ENCODE measurements around the gene LRP1. TPM values are rescaled to one million over a fixed set of nuclear protein-coding genes. Genes with fewer than 3 reads are reported as not detected.

LRP1 gene
- total RNA-seq, 1 donor from 2014 or later: 24.5 TPM

DNA sequence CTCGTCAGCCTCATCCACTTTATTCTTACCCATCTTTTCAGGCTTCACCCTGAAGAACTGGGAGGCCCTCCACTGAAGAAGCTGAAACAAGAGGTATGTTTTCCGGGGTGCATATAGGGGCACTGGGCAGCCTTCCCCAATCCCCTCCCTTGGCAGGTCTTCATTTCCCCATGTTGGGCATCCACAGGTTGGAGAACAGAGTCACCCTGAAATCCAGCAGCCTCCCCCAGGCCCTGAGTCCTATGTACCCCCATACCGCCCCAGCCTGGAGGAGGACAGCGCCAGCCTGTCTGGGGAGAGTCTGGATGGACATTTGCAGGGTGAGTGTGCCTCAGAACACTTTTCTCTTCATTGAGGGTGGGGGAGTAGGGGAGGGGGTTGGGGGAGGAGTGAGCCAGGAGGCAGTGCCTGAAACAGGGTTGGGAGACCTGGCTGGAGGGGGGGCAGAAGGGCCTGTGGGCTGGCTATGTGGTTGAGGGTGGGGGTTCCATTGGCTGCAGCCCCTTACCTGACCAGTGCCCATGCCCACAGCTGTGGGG is 35.3 kb upstream of the LRP1 start:
- Histone ChIP-seq H3K4me3 (ENCODE audit: low read depth, low read length) (no peak overlapping the region), H3K36me3 (ENCODE audit: control insufficient read depth, insufficient read depth, low read length) (peaks cover 33% of the 10 kb centered on the region), H3K27me3 (ENCODE audit: control insufficient read depth, insufficient read depth, low read length) (no peaks in the 10 kb centered on the region)
- DNase-seq (ENCODE audit: low read depth) (no peak), FAIRE-seq (no peak)
- TF ChIP-seq, protein P1, sequence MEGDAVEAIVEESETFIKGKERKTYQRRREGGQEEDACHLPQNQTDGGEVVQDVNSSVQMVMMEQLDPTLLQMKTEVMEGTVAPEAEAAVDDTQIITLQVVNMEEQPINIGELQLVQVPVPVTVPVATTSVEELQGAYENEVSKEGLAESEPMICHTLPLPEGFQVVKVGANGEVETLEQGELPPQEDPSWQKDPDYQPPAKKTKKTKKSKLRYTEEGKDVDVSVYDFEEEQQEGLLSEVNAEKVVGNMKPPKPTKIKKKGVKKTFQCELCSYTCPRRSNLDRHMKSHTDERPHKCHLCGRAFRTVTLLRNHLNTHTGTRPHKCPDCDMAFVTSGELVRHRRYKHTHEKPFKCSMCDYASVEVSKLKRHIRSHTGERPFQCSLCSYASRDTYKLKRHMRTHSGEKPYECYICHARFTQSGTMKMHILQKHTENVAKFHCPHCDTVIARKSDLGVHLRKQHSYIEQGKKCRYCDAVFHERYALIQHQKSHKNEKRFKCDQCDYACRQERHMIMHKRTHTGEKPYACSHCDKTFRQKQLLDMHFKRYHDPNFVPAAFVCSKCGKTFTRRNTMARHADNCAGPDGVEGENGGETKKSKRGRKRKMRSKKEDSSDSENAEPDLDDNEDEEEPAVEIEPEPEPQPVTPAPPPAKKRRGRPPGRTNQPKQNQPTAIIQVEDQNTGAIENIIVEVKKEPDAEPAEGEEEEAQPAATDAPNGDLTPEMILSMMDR (IDR thresholded peaks at IDR 0.05; ENCODE audit: insufficient read depth, low read length, severe bottlenecking): no peak

DNA sequence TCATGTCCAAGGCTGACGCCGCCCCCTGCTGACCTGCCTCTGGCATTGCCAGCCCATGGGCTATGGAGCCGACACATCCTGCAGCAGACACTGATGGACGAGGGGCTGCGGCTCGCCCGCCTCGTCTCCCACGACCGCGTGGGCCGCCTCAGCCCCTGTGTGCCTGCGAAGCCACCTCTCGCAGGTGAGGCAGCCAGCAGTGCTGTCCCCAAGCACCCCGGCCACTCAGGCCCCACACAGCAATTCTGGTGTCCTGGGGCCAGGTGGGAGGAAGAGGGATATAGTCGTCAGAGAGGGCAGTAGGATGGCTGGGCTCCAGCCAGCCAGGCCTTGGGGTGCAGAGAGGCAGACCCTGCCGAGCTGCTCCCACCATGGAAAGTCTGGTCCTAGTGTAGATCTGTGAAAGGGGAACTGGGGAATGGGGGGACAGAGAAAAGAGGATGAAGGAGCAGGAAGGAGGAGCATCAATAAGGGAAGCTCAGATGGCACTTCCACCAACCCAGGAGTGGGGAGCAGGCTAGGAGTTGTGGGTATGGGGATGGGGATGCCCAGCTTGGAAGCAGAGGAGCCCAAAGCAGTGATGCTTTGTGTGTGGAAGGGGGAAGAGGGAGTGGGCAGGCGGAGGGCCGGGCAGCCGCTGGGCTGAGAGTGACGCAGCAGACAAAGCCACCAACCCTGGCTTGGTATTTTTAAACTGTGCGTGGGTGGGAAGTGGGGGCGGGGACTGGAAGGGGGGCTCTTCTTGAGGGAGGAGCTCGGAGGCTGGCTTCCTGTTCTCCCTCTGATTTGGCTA is 34.7 kb upstream of the LRP1 start:
- Histone ChIP-seq H3K27me3 (ENCODE audit: control insufficient read depth, insufficient read depth, low read length) (no peaks in the 10 kb centered on the region), H3K4me3 (ENCODE audit: low read depth, low read length) (no peak overlapping the region), H3K36me3 (ENCODE audit: control insufficient read depth, insufficient read depth, low read length) (peaks cover 35% of the 10 kb centered on the region)
- DNase-seq (ENCODE audit: low read depth) (peak; percentile 72), FAIRE-seq (no peak)
- TF ChIP-seq, protein P1 (IDR thresholded peaks at IDR 0.05; ENCODE audit: insufficient read depth, low read length, severe bottlenecking): peak; percentile 75

DNA sequence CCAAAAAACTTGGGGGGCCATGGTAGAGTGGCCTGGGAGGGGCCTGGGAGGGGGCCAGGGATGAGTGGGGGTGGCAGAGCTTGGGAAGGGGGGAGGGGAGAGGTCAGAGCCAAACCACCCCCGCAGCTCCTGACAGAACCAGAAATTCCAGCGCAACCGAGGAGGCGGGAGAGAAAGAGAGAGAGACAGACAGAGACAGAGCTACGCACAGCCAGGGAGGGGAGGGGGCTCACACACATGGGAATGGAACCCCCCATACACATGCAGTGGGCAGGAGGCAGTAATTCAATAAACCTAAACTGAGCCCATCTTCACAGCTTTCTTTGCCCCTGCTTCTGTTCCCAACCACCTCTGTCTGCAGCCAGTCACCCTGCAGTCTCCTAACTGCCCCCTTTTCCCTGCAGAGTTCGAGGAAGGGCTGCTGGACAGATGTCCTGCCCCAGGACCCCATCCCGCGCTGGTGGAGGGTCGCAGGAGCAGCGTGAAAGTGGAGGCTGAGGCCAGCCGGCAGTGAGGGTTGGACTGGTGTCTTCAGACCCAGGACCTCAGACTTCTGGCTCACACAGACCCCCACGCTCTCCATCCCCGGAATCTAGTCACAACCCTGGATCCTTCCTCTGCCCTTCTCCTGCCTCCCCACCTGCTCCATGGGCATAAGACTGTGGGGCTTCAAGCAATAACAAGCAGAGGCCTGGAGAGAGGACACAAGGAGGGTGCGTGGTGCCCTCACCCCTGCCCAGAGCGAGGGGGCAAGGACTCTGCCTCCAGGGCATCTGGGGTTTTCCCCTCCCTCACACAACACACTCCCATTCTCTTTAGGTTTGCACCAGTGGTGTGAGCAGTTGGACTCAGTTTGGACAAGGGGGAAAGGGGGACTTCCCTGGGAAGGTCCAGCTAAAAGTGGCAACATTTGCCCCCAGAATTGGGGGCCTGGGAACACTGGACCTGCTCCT is 33.8 kb upstream of the LRP1 start:
- Histone ChIP-seq H3K27me3 (ENCODE audit: control insufficient read depth, insufficient read depth, low read length) (no peaks in the 10 kb centered on the region), H3K4me3 (ENCODE audit: low read depth, low read length) (no peak overlapping the region), H3K36me3 (ENCODE audit: control insufficient read depth, insufficient read depth, low read length) (peaks cover 43% of the 10 kb centered on the region)
- no peak for DNase-seq (ENCODE audit: low read depth)
- no peak for FAIRE-seq
- TF ChIP-seq, protein P1 (IDR thresholded peaks at IDR 0.05; ENCODE audit: insufficient read depth, low read length, severe bottlenecking): no peak

DNA sequence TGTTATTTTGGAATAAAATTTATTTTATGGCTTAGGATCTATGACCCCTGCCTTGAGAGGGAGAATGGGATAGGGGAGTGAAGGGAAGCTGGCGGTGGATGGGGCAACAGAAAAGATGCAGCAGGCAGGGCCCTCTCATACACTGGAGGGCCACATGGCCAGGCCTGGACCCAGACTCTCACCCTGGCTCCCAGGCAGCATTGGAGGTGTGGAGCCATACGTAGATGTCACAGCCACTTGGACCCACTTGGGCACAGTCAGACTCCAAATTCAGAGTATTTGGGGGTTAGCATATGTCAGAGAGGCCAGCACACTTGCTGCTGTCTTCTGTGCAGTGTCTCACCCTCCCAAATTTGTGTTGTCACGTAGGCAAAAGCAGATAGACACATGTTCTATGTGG is 32.8 kb upstream of the LRP1 start:
- FAIRE-seq (no peak), DNase-seq (ENCODE audit: low read depth) (no peak)
- TF ChIP-seq, protein P1 (IDR thresholded peaks at IDR 0.05; ENCODE audit: insufficient read depth, low read length, severe bottlenecking): no peak
- Histone ChIP-seq H3K27me3 (ENCODE audit: control insufficient read depth, insufficient read depth, low read length) (no peaks in the 10 kb centered on the region), H3K4me3 (ENCODE audit: low read depth, low read length) (no peak overlapping the region), H3K36me3 (ENCODE audit: control insufficient read depth, insufficient read depth, low read length) (peaks cover 50% of the 10 kb centered on the region)

DNA sequence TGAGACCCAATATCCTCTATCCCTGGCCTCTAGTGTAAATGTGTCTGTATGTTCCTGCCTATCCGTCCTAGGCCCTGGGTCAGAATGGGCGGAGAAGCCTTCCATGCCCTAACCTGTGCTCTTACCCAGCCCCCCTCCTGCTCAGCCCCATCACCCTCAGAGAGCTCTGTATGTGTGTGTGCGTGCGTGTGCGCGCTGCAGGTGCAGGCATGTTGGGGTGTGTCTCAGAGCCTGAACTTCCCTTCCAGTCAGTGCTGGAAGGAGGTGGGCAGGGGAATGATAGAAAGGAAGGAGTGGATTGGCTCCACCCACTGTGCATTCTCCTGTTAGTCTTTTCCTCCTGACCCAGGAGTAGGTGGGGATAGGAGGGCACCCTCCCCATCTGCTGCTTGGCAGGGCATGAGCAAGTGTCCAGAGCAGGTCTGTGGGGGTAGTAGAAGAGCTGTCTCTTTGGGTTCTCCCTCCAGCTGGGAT is 32.1 kb upstream of the LRP1 start:
- no peaks in the 10 kb centered on the region for H3K27me3 ChIP-seq (ENCODE audit: control insufficient read depth, insufficient read depth, low read length)
- H3K4me3 ChIP-seq (ENCODE audit: low read depth, low read length): no peak overlapping the region
- peak; percentile 99 for DNase-seq (ENCODE audit: low read depth)
- TF ChIP-seq, protein P1 (IDR thresholded peaks at IDR 0.05; ENCODE audit: insufficient read depth, low read length, severe bottlenecking): no peak
- peaks cover 45% of the 10 kb centered on the region for H3K36me3 ChIP-seq (ENCODE audit: control insufficient read depth, insufficient read depth, low read length)
- FAIRE-seq: peak; percentile 95

Data from bronchial epithelial cell (primary cell).